Amygdala (tissue), 56 donors: Measurements from ENCODE around the gene C8G.

Source experiments
- DNase-seq, 56 donors: peaks; one replicate each; lab custom pipeline; 2025; lab: John Stamatoyannopoulos, UW

The C8G gene

GRCh38 chr9:136952321-136952850 is 7.3 kb downstream of the C8G start:
- peak in 25 of 56 donors; percentile 20 to 80 (median 51) for DNase-seq

- DNase-seq, result no peak
Observed at GRCh38 chr9:136952876-136953770, 8.1 kb downstream of the C8G start.

GRCh38 chr9:136953771-136954269 is 8.8 kb downstream of the C8G start:
- no peak for DNase-seq

GRCh38 chr9:136954270-136955083 is 9.4 kb downstream of the C8G start:
- no peak for DNase-seq

- no peak for DNase-seq
Observed at GRCh38 chr9:136955202-136955942, 10.3 kb downstream of the C8G start.

GRCh38 chr9:136955943-136956335 is 10.9 kb downstream of the C8G start:
- no peak for DNase-seq

- no peak for DNase-seq
Observed at GRCh38 chr9:136956604-136957003, 11.6 kb downstream of the C8G start.

GRCh38 chr9:136957461-136957860 is 12.4 kb downstream of the C8G start:
- DNase-seq, result no peak

GRCh38 chr9:136957901-136958300 is 12.9 kb downstream of the C8G start:
- DNase-seq, result no peak

- DNase-seq, result no peak
Observed at GRCh38 chr9:136958473-136958872, 13.4 kb downstream of the C8G start.

GRCh38 chr9:136958898-136959850 is 14.1 kb downstream of the C8G start:
- no peak for DNase-seq

- DNase-seq, result no peak
Observed at GRCh38 chr9:136960212-136960937, 15.3 kb downstream of the C8G start.

- DNase-seq, result no peak
Observed at GRCh38 chr9:136960938-136961275, 15.9 kb downstream of the C8G start.

- peak in 17 of 56 donors; percentile 33 to 71 (median 48) for DNase-seq
Observed at GRCh38 chr9:136961279-136962065, 16.4 kb downstream of the C8G start.

- DNase-seq, result no peak
Observed at GRCh38 chr9:136962163-136962562, 17.1 kb downstream of the C8G start.

- no peak for DNase-seq
Observed at GRCh38 chr9:136962701-136963248, 17.7 kb downstream of the C8G start.

GRCh38 chr9:136963341-136963740 is 18.3 kb downstream of the C8G start:
- DNase-seq, result peak in 3 of 56 donors; percentile 21 to 67 (median 49)
